ENCODE results near the gene PRDM11. TPM values are rescaled to one million over a fixed set of nuclear protein-coding genes. Genes with fewer than 3 reads are reported as not detected.

PRDM11 gene
- polyA plus RNA-seq, 2 donors: 2.5 to 2.6 TPM

Other genes with a start within 250 kb of the PRDM11 start
- 10 to 100 TPM; 10.3 to 37.2 TPM for gene TP53I11, start 195.8 kb upstream of the PRDM11 start, polyA plus RNA-seq
- under 1 TPM; 0.02 TPM for gene SYT13, start 139.7 kb downstream of the PRDM11 start, polyA plus RNA-seq

Measured in esophagus (tissue), 2 donors.